Activated naive CD8-positive, alpha-beta T cell treated with anti-CD3 and anti-CD28 coated beads for 36 hours (primary cell): Measurements from ENCODE around the gene AQR. TPM values are rescaled to one million over a fixed set of nuclear protein-coding genes. Genes with fewer than 3 reads are reported as not detected.
"Not testable (repeated sequence)": the region's sequence is repeated elsewhere in the genome, so short reads cannot be mapped to it uniquely, and the experiment has no call there.

Experiments
- DNase-seq: peaks from one replicate; pipeline ENCODE4 v3.0.0; 2021
- H3K27ac Mint-ChIP-seq: one replicate; pipeline ENCODE4 v1.8.0; 2022; ENCODE audit warnings: mild to moderate bottlenecking, moderate library complexity, mixed read lengths
- H3K27me3 Mint-ChIP-seq: one replicate; pipeline ENCODE4 v1.8.0; 2022; ENCODE audit warnings: mild to moderate bottlenecking, mixed read lengths
- H3K36me3 Mint-ChIP-seq: one replicate; pipeline ENCODE4 v1.8.0; 2021; ENCODE audit warnings: mild to moderate bottlenecking, mixed read lengths
- H3K4me1 Mint-ChIP-seq: one replicate; pipeline ENCODE4 v1.8.0; 2021; ENCODE audit warnings: mixed read lengths
- H3K4me3 Mint-ChIP-seq: one replicate; pipeline ENCODE4 v1.8.0; 2022; ENCODE audit warnings: mild to moderate bottlenecking, moderate library complexity, mixed read lengths
- H3K9me3 Mint-ChIP-seq: one replicate; pipeline ENCODE4 v1.8.0; 2022; ENCODE audit warnings: mixed read lengths
- total RNA-seq, 2 experiments: library from RNA; stranded (reverse); gene quantifications; one replicate each; pipeline ENCODE4 v1.2.3, GENCODE V29; 2021

Gene AQR
- total RNA-seq, 2 experiments from 2014 or later = 44.5 to 45.3 TPM

GRCh38 chr15:34828145-34828911, 141.2 kb downstream of the AQR start:
- Mint-ChIP-seq H3K27ac (no peak overlapping the region), H3K9me3 (no peaks in the 10 kb centered on the region), H3K36me3 (peaks cover 2% of the 10 kb centered on the region), H3K27me3 (peaks cover 46% of the 10 kb centered on the region), H3K4me1 (peaks cover 5% of the 10 kb centered on the region), H3K4me3 (no peak overlapping the region)
- no peak for DNase-seq

GRCh38 chr15:34821831-34822230, 147.7 kb downstream of the AQR start:
- Mint-ChIP-seq H3K36me3 (no peaks in the 10 kb centered on the region), H3K9me3 (no peaks in the 10 kb centered on the region), H3K27me3 (peaks cover 52% of the 10 kb centered on the region), H3K4me3 (no peak overlapping the region), H3K4me1 (peaks cover 5% of the 10 kb centered on the region), H3K27ac (no peak overlapping the region)
- no peak for DNase-seq

GRCh38 chr15:34820110-34820509, 149.4 kb downstream of the AQR start:
- no peak overlapping the region for H3K4me3 Mint-ChIP-seq
- H3K27me3 Mint-ChIP-seq = peaks cover 48% of the 10 kb centered on the region
- no peak overlapping the region for H3K27ac Mint-ChIP-seq
- no peaks in the 10 kb centered on the region for H3K9me3 Mint-ChIP-seq
- no peaks in the 10 kb centered on the region for H3K36me3 Mint-ChIP-seq
- no peak for DNase-seq
- H3K4me1 Mint-ChIP-seq = no peaks in the 10 kb centered on the region

- H3K4me3 Mint-ChIP-seq = no peak overlapping the region
- no peak for DNase-seq
- H3K36me3 Mint-ChIP-seq = no peaks in the 10 kb centered on the region
- H3K4me1 Mint-ChIP-seq = no peaks in the 10 kb centered on the region
- H3K27ac Mint-ChIP-seq = no peak overlapping the region
- no peaks in the 10 kb centered on the region for H3K9me3 Mint-ChIP-seq
- H3K27me3 Mint-ChIP-seq = peaks cover 50% of the 10 kb centered on the region
Observed at GRCh38 chr15:34818526-34818925, 151.0 kb downstream of the AQR start.

- Mint-ChIP-seq H3K4me3 (no peak overlapping the region), H3K9me3 (no peaks in the 10 kb centered on the region), H3K36me3 (no peaks in the 10 kb centered on the region), H3K4me1 (no peaks in the 10 kb centered on the region), H3K27me3 (peaks cover 40% of the 10 kb centered on the region), H3K27ac (no peak overlapping the region)
- no peak for DNase-seq
Observed at GRCh38 chr15:34815836-34816235, 153.7 kb downstream of the AQR start.

GRCh38 chr15:34813446-34814190, 155.9 kb downstream of the AQR start:
- peaks cover 39% of the 10 kb centered on the region for H3K27me3 Mint-ChIP-seq
- H3K27ac Mint-ChIP-seq = no peak overlapping the region
- no peak overlapping the region for H3K4me3 Mint-ChIP-seq
- no peak for DNase-seq
- H3K4me1 Mint-ChIP-seq = no peaks in the 10 kb centered on the region
- no peaks in the 10 kb centered on the region for H3K9me3 Mint-ChIP-seq
- H3K36me3 Mint-ChIP-seq = no peaks in the 10 kb centered on the region

- DNase-seq, H3K4me3 Mint-ChIP-seq: not testable (repeated sequence)
- peaks cover 43% of the 10 kb centered on the region for H3K27me3 Mint-ChIP-seq
Observed at GRCh38 chr15:34812868-34813365, 156.6 kb downstream of the AQR start.

GRCh38 chr15:34812369-34812768, 157.2 kb downstream of the AQR start:
- DNase-seq = no peak
- Mint-ChIP-seq H3K4me1 (no peaks in the 10 kb centered on the region), H3K36me3 (no peaks in the 10 kb centered on the region), H3K9me3 (no peaks in the 10 kb centered on the region), H3K27me3 (peaks cover 43% of the 10 kb centered on the region), H3K27ac (no peak overlapping the region), H3K4me3 (no peak overlapping the region)

More at GRCh38 chr15:34812868-34813365, 156.6 kb downstream of the AQR start:
- H3K27ac Mint-ChIP-seq, H3K9me3 Mint-ChIP-seq, H3K4me1 Mint-ChIP-seq, H3K36me3 Mint-ChIP-seq: not testable (repeated sequence)

GRCh38 chr15:34810443-34811129, 159.0 kb downstream of the AQR start:
- DNase-seq = no peak
- Mint-ChIP-seq H3K9me3 (no peaks in the 10 kb centered on the region), H3K27ac (no peak overlapping the region), H3K4me1 (no peaks in the 10 kb centered on the region), H3K4me3 (no peak overlapping the region), H3K36me3 (no peaks in the 10 kb centered on the region), H3K27me3 (peaks cover 44% of the 10 kb centered on the region)

GRCh38 chr15:34809186-34809585, 160.4 kb downstream of the AQR start:
- H3K4me3 Mint-ChIP-seq = no peak overlapping the region
- no peaks in the 10 kb centered on the region for H3K9me3 Mint-ChIP-seq
- H3K36me3 Mint-ChIP-seq = no peaks in the 10 kb centered on the region
- H3K4me1 Mint-ChIP-seq = no peaks in the 10 kb centered on the region
- no peak overlapping the region for H3K27ac Mint-ChIP-seq
- no peak for DNase-seq
- peaks cover 35% of the 10 kb centered on the region for H3K27me3 Mint-ChIP-seq

- no peak overlapping the region for H3K4me3 Mint-ChIP-seq
- H3K4me1 Mint-ChIP-seq = no peaks in the 10 kb centered on the region
- H3K27me3 Mint-ChIP-seq = peaks cover 31% of the 10 kb centered on the region
- no peaks in the 10 kb centered on the region for H3K36me3 Mint-ChIP-seq
- H3K27ac Mint-ChIP-seq = no peak overlapping the region
- H3K9me3 Mint-ChIP-seq = no peaks in the 10 kb centered on the region
- DNase-seq = no peak
Observed at GRCh38 chr15:34808016-34808415, 161.5 kb downstream of the AQR start.

GRCh38 chr15:34807241-34807640, 162.3 kb downstream of the AQR start:
- H3K9me3 Mint-ChIP-seq, H3K4me1 Mint-ChIP-seq, H3K36me3 Mint-ChIP-seq, DNase-seq, H3K4me3 Mint-ChIP-seq, H3K27ac Mint-ChIP-seq: not testable (repeated sequence)
- H3K27me3 Mint-ChIP-seq = peaks cover 31% of the 10 kb centered on the region

- H3K27ac Mint-ChIP-seq = no peak overlapping the region
- H3K4me1 Mint-ChIP-seq = no peaks in the 10 kb centered on the region
- no peaks in the 10 kb centered on the region for H3K36me3 Mint-ChIP-seq
- H3K9me3 Mint-ChIP-seq = no peaks in the 10 kb centered on the region
- H3K4me3 Mint-ChIP-seq = no peak overlapping the region
- DNase-seq = no peak
- H3K27me3 Mint-ChIP-seq = peaks cover 34% of the 10 kb centered on the region
Observed at GRCh38 chr15:34804776-34805175, 164.8 kb downstream of the AQR start.

GRCh38 chr15:34804113-34804512, 165.4 kb downstream of the AQR start:
- Mint-ChIP-seq H3K4me1 (no peaks in the 10 kb centered on the region), H3K36me3 (no peaks in the 10 kb centered on the region), H3K4me3 (no peak overlapping the region), H3K27me3 (peaks cover 34% of the 10 kb centered on the region), H3K9me3 (no peaks in the 10 kb centered on the region), H3K27ac (no peak overlapping the region)
- no peak for DNase-seq
